ENCODE results near the gene NOP14. TPM values are rescaled to one million over a fixed set of nuclear protein-coding genes. Genes with fewer than 3 reads are reported as not detected.
A peak's percentile ranks its signal among the peaks of the same experiment; 100 is the strongest.

Gene NOP14
- total RNA-seq, 1 donor, result 25.6 TPM

DNA sequence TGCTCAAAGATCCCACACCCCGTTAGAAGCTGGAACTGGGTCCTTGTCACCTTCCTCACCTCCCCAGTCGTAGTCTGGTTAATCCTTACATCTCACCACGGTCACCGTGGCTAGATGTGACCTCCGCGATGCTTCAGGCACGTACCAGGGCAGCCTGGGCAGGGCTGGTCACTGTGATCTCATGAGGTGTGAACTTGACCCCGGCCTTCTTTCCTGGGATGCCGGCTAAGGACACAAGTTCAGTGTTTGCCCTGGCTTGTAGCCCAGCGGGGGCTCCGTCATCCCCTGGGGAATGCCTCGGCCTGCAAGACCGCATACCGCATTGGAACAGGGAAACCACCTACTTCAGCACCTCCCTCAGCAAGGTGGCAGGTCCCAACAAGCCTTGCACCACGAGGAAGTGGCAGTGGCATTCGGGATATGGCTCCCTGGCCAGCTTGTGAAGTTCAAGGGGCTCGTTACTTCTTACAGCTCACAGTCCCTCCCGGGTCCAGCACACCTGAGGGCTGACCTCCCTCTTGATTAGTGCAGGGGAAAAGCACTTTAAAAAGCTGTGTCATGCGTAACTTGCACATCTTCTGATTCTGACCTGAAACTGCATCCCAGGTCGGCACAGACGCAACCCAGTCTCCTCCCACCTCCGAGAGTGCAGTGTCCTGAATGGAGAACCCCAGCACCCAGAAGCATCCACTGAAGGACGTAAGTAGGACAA, 25.9 kb downstream of the NOP14 start:
- no peak for DNase-seq (ENCODE audit: low read depth)
- TF ChIP-seq, protein P1, sequence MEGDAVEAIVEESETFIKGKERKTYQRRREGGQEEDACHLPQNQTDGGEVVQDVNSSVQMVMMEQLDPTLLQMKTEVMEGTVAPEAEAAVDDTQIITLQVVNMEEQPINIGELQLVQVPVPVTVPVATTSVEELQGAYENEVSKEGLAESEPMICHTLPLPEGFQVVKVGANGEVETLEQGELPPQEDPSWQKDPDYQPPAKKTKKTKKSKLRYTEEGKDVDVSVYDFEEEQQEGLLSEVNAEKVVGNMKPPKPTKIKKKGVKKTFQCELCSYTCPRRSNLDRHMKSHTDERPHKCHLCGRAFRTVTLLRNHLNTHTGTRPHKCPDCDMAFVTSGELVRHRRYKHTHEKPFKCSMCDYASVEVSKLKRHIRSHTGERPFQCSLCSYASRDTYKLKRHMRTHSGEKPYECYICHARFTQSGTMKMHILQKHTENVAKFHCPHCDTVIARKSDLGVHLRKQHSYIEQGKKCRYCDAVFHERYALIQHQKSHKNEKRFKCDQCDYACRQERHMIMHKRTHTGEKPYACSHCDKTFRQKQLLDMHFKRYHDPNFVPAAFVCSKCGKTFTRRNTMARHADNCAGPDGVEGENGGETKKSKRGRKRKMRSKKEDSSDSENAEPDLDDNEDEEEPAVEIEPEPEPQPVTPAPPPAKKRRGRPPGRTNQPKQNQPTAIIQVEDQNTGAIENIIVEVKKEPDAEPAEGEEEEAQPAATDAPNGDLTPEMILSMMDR (IDR thresholded peaks at IDR 0.05; ENCODE audit: insufficient read depth, low read length), result no peak
- no peak overlapping the region for H3K4me3 ChIP-seq (ENCODE audit: low read depth, low read length)

DNA sequence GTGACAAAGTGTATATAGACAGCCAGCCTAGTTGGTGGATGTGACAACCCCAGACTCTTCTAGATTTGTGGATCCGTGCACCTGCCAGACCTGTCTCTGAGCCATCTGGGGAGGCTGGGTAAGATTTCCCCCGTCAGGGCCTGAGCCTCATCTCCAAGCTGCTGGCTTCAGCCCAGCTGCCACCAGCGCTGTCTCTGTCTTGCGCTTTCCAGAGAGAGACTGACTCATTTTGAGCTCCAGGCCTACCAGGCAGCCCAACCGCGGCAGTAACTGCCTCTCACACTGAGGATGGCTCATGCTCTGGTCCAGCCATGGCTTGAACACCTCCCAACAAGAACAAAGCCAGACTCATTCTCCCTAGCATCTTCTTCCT, 26.4 kb downstream of the NOP14 start:
- H3K4me3 ChIP-seq (ENCODE audit: low read depth, low read length), result no peak overlapping the region
- DNase-seq (ENCODE audit: low read depth), result peak; percentile 30
- TF ChIP-seq, protein P1 (IDR thresholded peaks at IDR 0.05; ENCODE audit: insufficient read depth, low read length), result no peak

DNA sequence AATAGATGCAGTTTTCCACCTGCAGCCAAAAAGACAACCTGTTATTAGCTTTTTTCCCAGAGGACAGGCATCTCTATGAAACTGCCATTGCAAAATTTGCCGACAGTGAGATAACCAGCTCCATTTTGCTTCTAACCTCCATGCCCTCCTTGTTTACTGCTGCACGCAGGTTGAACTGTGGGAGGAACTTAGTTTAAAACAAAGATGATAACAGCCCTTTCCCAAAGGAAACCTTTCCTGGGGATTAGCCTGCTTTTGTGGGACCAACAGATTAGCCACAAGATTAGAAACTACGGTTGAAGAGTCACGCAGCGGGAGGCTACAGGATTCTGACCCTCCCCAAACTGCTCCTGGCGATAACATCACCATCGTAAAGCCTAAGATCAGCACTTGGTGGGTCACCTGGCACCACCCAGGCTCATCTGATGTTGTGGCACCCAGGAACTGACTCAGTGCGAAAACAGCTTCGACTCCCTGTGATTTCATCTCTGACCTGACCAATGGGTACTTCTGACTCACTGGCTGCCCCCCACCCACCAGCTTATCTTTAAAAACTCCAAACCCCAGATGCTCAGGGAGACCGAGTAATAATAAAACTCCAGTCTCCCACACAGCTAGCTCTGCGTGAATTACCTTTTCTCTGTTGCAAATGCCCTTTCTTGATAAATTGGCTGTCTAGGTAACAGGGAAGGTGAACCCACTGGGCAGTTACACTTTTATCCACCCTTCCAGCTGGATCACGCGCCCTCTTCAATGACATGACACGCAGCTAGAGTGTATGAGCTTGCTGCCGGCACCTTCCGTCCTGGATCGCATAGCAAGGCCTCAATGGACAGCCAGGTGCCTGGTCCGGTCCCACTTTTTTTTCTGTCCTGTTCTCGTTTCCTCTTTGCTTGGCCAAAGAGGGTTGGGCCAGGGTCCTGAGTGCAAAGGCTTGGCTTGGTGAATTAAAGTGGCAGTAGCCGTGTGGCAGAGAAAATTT, 27.2 kb downstream of the NOP14 start:
- TF ChIP-seq, protein P1 (IDR thresholded peaks at IDR 0.05; ENCODE audit: insufficient read depth, low read length), result no peak
- peak; percentile 25 for DNase-seq (ENCODE audit: low read depth)

DNA sequence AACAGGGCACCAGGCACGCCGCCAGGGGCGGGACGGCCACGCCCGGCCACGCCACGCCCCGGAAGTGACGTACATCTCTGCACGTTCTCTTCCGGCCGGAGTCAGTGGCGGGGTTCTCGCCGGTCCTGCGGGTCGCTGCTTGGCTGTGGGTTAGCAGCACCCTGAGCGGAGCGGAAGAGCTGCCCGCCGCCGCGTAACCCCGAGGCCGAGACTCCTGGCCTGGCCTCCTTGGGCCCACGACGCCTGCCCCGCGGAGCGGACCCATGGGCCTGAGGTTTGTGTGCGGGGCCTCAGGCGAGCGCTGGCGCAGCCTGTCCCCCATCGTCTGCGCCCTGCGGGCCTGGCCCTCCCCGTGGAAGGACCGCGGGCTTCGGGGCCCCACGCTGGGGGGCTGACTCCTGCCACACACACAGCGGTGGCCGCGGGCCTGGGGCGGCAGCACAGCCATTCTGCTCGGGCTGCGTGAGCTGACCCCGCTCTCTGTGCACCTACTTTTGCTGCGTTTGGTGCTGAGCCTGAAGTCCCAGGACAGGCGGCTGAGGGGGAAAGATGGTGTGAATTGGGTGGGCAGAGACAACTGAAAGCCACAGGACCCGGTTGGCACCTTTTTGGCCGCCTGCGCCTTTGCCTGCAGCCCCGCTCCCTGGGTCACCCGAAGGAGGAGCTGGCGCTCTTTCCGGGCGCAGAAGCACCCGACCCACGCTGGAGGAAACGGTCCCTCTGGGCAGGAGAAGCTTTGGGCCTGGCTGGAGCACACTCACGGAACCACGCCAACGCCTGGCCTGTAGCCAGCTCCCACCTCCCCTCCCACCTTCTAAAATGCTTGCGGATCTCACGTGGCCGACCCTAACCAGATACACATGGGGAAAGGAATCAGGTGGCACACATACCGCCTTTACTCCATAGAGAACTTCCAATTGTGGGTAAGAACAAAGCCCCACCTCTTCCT, 28.1 kb downstream of the NOP14 start:
- peak overlapping the region; percentile 89 for H3K4me3 ChIP-seq (ENCODE audit: low read depth, low read length)
- DNase-seq (ENCODE audit: low read depth), result peak; percentile 86
- TF ChIP-seq, protein P1 (IDR thresholded peaks at IDR 0.05; ENCODE audit: insufficient read depth, low read length), result no peak

More for the DNA sequence above, 27.2 kb downstream of the NOP14 start:
- peak overlapping the region; percentile 89 for H3K4me3 ChIP-seq (ENCODE audit: low read depth, low read length)

DNA sequence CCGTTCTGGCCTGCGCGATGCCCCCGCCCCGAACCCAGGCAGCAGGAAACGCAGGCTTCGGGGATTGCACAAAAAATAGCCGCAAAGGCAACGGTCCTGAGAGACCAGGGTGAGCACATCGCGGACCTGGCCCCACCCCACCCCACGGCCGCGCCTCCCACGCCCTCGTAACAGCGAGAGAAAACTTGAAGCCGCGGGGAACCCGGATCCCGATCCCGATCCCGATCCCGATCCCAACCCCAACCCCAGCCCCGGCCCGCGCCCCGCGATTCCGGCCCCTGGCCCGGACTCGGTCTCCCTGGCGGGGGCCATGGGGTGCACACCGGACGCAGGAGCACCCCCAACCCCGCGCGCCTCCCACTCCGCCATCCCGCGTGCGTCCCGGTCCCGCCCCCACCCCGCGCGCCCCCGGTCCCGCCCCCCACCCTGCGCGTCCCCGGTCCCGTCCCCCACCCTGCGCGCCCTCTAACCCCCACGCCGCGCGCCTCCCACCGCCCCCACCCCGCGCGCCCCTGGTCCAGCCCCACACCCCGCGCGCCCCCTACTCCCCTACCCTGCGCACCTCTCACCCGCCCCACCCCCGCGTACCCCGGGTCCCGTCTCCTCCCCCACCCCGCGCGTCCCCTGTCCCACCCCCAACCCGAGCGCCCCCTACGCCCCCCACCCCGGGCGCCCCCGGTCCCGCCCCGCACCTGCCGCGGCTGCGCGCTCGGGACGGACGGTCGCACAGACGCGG, 29.0 kb downstream of the NOP14 start:
- H3K4me3 ChIP-seq (ENCODE audit: low read depth, low read length), result peak overlapping the region; percentile 89
- DNase-seq (ENCODE audit: low read depth), result peak; percentile 54
- TF ChIP-seq, protein P1 (IDR thresholded peaks at IDR 0.05; ENCODE audit: insufficient read depth, low read length), result no peak
